ENCODE results near the gene VSTM4.

- TF ChIP-seq CTCF (IDR thresholded peaks at IDR 0.05; ENCODE audit: borderline replicate concordance, extremely low read depth, low read length, poor library complexity, severe bottlenecking) (no peak), EZH2 (IDR thresholded peaks at IDR 0.05; ENCODE audit: borderline replicate concordance, low read depth, low read length, severe bottlenecking) (no peak)
Measured at GRCh38 chr10:49033939-49034338, 81.4 kb downstream of the VSTM4 start.

All from DND-41 (cell line).